HG03571 (cell line): ENCODE measurements around the gene OR2T8.

ENCODE experiments used
- ATAC-seq: cut with Tn5 transposase; IDR thresholded peaks from one replicate; pipeline ENCODE4 v1.9.1; 2021; ENCODE audit not compliant: unreplicated experiment

OR2T8 gene, protein sequence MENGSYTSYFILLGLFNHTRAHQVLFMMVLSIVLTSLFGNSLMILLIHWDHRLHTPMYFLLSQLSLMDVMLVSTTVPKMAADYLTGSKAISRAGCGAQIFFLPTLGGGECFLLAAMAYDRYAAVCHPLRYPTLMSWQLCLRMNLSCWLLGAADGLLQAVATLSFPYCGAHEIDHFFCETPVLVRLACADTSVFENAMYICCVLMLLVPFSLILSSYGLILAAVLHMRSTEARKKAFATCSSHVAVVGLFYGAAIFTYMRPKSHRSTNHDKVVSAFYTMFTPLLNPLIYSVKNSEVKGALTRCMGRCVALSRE

DNA sequence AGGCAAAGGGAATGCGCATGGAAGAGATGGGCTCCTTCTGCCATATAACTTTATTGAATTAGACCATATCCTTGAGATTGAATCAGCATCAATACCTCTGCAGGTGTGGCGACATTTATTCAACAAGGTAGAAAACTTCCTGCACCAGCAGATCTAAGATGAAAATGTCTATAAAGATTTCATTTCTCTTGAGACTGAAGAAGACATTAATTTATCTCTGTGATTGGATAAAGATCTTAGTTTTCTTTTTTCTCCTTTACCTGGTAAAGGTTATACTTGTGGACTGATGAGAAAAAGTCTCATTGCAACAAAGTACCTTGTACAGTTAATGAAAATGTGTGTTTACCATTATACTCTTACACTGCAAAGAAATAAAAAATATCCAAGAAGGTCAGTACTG is at the start of gene OR2T8:
Gene OR2T8, plus strand, starts transcription at position 301 of the 400 bp plus-strand sequence. CDS start 766 bp downstream, outside the sequence.
- ATAC-seq = no peak

DNA sequence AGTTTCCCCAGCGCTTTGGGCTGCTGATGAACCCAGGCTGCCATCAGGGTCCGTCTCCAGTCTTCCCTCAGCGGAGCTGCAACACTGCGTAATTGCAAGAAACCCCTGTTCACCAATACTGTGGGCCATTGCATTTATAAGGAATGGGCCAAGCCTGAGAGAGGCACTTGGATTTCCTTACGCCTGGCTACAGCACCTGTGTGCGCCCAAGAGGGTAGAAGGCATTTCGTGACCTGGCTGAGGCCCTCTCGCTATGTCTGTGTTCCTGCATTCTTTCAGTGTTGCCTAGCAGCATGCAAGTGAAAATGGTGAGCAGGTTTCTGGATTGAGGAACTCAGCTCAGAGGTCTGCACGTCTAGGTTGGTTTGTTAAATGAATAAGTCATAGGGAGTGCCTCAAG is 36.7 kb upstream of the OR2T8 start:
- no peak for ATAC-seq

DNA sequence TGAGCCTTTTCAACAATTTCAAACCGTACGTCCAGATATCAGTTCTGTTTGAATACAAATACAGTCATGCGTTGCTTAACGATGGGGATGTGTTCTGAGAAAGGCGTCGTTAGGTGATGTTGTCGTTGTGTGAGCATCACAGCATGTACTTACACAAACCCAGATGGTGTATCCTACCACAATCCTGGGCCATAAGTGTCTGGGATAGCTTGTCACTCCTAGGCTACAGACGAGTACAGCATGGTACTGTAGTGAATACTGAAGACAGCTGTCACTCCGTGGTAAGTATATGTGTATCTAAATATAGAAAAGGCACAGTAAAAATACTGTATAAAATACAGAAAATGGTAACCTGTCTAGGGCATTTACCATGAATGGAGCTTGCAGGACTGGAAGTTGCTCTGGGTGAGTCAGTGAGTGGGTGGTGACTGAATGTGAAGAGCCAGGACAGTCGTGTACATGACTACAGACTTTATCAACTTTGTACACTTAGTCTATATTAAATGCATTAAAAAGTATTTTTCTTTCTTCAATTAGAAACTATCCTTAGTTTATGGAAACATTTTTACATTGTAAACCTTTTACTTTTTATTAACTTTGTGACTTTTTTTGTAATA is 35.1 kb upstream of the OR2T8 start:
- ATAC-seq = no peak

DNA sequence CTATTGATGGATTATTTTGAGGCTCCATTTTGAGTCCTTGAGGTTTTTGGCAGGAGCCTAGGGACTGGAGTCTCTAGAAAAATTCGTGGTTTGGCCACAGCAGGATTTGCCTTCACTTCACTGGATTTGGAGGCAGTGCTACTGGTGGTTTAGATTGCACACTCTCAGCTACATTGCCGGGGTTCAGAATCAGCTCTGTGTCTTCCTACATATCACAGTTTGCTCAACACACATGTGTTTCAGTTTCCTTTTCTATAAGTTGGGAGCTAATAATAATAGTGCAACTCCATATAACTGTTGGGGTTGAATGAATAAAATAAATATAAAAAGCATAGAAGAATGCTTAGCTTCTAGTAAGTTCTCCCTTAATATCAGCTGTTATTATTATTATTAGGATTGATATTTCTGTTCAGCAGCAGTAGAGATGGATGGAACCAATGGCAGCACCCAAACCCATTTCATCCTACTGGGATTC is 24.9 kb upstream of the OR2T8 start, which contains the start of gene OR2W3:
Gene OR2W3, plus strand, starts transcription at position 425 of the 475 bp plus-strand sequence. Its CDS starts 0 bp downstream, at position 425.
- ATAC-seq = no peak

DNA sequence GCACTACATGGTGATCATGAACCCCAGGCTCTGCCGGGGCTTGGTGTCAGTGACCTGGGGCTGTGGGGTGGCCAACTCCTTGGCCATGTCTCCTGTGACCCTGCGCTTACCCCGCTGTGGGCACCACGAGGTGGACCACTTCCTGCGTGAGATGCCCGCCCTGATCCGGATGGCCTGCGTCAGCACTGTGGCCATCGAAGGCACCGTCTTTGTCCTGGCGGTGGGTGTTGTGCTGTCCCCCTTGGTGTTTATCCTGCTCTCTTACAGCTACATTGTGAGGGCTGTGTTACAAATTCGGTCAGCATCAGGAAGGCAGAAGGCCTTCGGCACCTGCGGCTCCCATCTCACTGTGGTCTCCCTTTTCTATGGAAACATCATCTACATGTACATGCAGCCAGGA is 24.1 kb upstream of the OR2T8 start:
- ATAC-seq = no peak

DNA sequence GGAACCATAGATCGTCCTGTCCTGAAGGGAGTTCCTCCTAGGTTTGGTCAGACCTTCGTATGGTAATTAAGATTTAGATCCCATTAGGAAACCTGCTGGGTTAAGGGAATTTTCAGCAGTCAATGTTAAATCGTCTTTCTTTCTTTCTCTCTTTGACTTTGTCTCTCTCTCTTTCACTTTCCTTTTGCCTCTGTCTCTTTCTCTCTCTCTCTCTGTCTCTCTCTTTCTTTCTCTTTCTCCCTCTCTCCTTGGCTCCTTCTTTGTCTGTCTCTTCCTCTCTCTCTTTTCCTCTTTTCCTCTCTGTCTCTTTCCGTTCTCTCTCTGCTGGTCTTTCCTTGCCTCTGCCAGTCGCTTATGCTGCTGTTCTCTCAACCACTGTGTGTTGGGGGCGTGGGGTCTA is 15.9 kb upstream of the OR2T8 start:
- no peak for ATAC-seq

DNA sequence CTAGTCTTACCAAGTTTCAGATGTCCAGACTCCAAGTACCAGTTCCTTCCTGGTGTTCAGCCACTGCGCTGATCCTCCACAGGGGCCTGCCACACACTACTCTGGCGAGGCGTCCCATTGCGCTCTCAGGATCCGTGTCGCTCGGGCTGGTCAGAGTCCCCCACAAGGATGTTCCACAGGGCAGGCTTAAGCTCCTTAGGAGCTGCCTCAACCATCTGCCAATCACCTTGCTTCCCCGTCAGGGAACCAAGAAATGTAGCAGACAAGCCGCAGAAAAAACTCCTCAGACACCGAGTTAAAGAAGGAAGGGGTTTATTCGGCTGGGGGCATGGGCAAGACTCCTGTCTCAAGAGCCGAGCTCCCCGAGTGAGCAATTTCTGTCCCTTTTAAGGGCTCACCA is 14.9 kb upstream of the OR2T8 start:
- ATAC-seq = no peak

DNA sequence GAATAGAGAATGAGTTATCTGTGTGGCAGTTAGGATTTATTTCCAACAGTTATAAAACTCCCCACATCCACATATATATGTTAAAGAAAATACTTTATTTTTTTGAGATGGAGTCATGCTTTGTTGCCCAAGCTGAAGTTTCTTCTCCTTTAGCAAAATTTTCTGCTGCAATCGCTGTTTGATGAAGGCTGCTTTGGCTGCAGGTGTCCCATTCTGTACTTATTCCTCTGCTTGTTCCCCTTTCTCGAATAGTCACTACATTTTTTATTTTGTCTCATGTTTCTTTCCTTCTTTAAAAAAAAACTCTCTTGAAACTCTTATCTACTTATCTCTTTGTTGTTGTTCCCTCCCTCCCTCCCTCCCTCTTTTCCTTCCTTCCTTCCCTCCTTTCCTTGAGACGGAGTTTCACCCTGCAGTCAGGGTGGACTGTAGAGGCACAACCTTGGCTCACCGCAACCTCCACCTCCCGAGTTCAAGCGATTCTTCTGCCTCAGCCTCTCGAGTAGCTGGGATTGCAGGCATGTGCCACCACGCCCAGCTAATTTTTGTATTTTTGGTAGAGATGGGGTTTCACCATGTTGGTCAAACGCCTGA is 14.0 kb upstream of the OR2T8 start:
- ATAC-seq = no peak

DNA sequence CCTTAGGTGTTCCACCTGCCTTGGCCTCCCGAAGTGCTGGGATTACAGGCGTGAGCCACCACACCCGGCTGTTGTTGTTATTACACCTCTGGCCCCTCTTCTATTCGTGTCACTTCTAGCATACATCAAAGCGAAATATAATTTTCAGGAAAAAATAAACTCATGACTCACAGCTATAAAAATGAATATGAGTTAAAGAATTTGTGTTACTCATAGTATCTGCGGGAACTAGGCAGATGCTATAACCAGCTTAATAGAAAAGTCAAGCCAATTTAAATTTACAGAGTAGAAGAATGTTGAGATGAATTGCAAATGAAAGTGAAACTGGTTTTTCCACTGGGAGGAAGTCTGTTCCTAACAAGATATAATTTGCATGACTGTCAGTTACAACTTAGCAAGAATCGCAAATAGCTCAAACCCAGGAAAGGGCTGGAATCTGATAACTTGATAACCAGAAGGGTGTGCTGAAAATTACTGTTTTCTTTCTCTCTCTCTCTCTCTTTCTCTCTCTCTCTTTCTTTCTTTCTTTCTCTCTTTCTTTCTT is 13.5 kb upstream of the OR2T8 start:
- no peak for ATAC-seq

DNA sequence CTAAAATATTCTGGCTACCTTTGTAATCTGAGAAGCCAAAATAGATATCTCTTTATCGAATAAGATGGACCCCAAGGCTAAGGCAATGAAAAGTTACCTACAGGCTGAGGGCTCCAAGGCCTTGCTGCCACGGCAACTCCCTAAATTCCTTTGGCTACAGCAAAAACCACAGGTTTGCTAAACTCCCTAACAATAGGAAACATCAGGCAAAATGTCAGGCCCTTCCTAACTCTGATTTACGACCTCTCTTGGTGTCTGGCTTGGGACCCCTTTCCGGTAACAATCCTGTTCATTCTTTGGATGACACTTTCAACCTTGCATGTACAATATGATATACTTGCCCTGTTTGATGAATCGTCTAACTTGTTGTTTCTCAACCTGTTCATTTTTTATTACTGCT is 11.3 kb upstream of the OR2T8 start:
- no peak for ATAC-seq

DNA sequence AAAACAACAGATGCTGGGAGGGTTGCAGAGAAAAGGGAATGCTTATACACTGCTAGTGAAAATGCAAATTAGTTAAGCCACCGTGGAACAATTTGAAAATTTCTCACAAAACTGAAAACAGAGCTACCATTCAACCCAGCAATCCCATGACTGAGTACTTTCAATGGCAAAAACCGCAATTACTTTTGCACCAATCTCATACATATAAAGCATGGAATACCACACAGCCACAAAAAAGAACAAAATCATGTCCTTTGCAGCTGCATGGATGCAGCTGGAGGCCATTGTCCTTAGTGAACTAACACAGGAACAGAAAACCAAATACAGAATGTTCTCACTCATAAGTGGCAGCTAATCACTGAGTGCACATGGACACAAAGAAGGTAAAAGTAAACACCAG is 6.3 kb upstream of the OR2T8 start:
- ATAC-seq = no peak

DNA sequence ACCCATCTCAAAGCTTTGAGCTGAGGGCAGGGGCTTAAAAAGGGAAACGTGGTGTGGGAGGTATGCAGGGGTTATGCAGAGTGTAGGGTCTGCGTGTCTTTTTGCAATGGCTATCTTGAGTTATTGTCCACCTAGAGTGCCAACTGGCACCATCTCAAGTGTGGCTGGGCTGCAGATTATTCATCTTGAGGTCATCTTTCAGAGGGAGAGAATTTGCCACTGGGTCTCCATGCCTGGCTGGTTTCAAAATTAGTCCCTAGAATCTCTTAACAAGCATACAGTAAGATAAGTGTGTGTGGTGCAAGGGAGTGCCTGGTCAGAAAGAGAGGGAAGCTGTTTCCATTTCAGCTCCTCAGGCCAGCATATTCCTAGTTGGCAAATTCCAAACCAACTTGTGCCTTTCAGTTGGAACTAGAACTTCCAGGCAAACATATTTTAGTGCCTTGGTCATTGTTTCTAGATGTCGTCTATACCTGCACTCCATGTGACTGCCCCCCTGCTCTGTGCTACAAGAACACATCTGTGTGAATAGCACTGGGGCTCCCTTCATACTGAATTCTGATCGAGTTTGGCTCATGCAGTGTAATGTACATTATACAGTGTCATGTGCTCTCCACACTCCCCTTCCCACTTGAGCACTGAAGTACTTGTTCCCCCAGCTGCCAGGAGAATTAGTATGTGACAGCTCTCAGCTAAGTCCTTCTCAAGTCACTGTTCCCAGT is 5.0 kb upstream of the OR2T8 start:
- no peak for ATAC-seq

DNA sequence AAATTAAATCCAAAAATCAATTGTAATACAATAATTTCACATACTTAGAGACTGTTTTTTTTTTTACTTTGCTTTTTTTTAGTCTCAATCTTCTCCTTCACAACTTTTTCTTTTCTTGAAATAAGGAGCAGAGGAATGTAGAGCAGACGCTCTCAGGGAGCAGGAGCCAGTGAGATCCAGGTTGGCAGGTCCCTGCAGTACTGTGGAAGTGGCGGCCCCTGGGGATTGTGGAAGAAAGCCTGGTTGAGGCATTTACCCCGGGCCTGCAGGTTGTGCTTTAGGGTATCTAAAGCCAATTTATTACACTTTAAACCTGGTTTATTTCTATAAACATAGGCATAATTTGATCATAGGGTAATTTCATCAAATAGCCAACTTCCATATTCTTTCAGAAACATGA is 3.9 kb downstream of the OR2T8 start:
- ATAC-seq = no peak

DNA sequence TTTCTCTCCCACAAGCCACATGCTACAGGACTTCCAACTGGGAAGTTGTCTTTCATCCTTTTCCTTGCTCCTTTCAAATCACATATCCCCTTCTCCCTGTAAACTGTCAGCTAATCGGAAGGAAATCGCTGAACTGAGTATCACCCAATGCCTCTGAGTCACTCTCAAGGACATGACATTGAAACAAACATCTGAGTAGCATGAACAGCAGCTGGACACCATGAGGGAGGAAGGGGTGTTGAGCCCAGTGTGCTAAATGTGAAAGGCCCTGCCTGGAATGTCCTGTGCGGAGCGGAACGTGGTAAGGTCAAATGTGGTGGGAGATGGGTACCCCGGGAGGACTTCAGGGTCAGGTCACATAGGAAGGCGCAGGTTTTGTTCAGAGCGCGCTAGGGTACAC is 4.8 kb downstream of the OR2T8 start, which contains the start of gene OR2AJ1:
Gene OR2AJ1, plus strand, starts transcription at position 22 of the 400 bp plus-strand sequence. CDS start 8,880 bp downstream, outside the sequence.
- no peak for ATAC-seq

DNA sequence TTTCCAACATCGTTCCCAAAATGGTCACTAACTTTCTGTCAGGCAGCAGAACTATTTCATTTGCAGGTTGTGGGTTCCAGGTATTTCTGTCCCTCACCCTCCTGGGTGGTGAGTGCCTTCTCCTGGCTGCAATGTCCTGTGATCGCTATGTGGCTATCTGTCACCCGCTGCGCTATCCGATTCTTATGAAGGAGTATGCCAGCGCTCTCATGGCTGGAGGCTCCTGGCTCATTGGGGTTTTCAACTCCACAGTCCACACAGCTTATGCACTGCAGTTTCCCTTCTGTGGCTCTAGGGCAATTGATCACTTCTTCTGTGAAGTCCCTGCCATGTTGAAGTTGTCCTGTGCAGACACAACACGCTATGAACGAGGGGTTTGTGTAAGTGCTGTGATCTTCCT is 13.9 kb downstream of the OR2T8 start:
- ATAC-seq = no peak

DNA sequence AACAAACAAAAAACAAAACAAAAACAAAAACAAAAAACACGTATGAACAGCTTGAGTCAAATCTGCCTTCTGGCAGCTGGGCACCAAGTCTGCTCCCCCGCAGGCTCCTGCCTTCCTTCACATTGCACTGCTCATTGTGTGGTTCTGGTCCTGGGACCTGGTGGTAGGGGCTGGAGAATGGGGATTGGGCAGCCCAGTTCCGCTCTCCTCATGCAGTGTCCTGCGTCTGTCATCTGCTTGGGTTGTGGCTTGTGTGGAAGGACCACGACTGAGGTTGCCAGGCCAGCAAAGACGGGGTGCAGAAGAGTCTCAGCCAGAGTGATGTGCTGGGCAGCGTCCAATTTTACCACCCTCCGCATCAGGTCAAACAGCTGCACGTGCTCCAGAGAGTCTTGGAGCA is 15.7 kb downstream of the OR2T8 start:
- no peak for ATAC-seq

DNA sequence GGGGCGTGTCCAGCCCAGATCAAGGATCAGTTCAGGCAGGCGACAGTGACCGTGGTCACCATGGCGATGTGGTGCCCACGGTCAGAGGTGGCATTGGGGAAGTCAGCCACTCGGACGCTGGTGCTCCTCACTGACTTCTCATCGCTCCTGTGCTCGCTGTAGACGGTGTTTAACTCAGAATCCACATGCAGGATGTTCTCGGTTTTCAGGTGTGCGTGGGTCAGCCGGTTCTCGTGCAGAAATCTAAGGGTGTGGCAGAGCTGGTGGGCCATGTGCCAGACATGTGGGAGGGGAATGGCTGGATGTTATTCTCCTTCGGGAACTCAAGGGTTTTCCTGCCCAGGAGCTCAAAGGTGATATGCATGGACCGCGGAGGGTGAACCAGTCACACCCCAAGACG is 16.4 kb downstream of the OR2T8 start:
- no peak for ATAC-seq

DNA sequence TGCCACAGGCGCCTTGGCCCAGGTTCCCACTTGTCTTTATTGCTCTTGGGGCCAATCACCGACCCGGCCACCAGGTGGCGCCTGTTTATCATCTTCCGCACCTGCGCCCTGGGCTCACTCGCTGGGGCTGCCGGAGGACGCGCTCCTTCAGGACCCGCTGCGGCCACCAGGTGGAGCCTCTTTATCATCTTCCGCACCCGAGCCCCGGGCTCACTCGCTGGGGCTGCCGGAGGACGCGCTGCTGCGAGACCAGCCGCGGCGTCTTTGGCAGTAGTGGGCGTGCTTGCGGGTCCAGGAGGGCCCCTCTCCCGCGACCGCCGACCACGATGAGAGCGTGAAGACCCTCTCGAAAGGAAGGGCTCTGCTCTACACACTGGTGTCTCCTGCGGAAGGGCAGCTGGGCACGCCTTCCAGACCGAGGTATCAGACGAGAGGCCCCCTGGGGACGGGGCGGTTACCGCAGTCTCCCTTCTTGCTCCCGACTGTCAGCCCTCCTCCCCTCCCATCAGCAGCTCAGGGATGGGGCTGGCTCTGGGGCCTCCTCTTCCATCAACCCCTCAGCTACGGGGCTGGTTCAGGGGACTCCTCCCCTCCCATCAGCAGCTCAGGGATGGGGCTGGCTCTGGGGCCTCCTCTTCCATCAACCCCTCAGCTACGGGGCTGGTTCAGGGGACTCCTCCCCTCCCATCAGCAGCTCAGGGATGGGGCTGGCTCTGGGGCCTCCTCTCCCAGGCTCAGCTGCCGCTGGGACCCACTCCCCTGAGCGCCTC is 17.1 kb downstream of the OR2T8 start:
- peak; percentile 100 for ATAC-seq

DNA sequence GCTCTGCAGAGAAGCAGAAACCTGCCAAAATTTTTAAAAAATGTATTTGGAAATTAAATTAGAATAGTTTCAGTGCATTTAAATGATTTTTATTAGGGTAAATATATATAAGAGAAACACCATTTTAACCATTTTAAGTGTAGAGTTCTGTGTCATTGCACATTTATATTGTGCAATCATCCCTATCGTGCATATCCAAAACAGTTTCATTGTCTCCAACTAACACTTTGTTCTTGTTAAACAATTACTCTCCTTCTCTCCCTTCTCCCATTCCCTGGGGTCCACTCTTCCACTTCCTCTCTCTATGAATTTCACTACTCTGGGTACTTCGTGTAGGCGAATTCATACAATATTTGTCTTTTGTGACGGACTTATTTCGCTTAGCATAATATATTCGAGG is 22.6 kb downstream of the OR2T8 start:
- ATAC-seq = no peak

DNA sequence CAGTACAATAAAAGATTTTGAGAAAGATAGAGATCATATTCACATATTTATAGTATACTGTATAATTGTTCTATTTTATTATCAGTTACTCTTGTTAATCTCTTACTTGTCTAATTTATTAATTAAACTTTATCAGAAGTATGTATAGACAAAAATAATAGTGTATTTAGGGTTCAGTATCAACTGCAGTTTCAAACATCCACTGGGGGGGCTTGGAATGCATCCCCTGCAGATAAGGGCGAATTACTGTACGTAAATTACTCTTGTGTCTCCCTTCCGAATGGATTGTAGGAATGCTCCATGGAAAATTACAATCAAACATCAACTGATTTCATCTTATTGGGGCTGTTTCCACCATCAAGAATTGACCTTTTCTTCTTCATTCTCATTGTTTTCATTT is 28.5 kb downstream of the OR2T8 start, which contains the start of gene OR2L8:
Gene OR2L8, plus strand, starts transcription at position 301 of the 400 bp plus-strand sequence. Its CDS starts 0 bp downstream, at position 301.
- no peak for ATAC-seq
